ENCODE measurements around the gene CWC15.
"Not testable (repeated sequence)": the region's sequence is repeated elsewhere in the genome, so short reads cannot be mapped to it uniquely, and the experiment has no call there.

Gene CWC15

DNA sequence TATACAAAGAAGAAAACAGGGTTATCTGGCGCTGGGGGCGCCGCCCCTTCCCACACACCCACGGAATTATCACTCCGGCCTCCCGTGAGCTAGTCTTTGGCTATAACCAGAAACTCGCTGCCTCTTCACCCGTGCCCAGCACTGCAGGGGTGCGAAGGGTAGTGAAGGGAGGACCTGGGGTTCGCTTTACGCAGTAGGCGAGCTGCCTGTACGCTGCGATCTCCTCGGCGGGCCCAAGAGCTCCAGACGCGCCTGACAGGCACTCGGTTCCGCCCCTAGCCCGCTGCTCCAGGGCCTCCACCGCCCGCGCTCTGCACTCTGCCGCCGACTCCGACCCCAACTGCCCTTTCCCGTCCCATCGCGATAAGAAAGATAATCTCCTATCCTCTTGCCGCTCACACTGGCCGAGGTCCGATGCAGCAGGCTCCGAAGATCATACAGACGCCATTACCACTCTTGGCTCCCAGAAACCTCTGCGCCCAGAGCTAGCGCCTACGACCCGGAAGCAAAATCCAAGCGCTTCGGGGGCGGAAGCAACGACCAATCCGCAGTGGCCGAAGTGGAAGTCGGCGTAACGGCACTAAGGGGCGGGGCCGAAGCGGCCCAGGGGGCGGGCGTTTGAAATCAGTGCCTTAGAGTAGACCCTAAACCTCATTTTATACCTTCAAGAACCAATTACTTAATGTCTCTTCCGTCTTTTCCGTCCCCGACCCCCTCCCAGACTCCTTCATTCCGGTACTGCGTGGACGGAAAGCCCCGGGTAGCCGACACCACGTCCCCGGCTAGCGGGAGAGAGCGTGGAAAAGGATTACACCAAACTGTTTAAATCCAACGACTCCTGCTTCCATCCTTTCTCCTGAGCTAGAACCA, at the start of gene CWC15, which contains the start of gene KDM4D:
Gene CWC15, minus strand, starts transcription at position 458 of the 870 bp plus-strand sequence. CDS start 1,371 bp downstream, outside the sequence.
Gene KDM4D, plus strand, starts transcription at position 611 of the 870 bp plus-strand sequence. CDS start 23,664 bp downstream, outside the sequence.
- peak; percentile 82 for DNase-seq

DNA sequence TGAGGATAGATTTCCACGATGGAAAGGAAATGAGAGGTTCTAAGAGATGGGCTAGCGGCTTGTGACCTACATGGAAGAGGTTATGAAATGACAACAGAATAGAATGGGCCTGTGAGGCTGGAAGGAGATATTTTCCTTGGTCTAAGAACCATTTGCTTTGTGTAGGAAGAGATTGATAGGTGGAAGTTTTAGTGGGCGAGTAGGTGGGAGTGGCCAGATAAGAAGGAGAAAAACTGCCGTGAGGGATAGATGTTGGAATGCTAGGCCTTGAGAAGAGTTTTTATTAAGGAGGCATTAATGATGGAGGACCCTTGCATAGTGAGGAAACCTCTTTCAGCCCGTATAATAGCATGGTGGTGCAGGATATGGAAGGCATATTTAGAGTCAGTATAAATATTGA, 48.1 kb upstream of the CWC15 start:
- not testable (repeated sequence) for DNase-seq

- no peak for DNase-seq
Observed at GRCh38 chr11:95016139-95016538, 42.8 kb upstream of the CWC15 start.

DNA sequence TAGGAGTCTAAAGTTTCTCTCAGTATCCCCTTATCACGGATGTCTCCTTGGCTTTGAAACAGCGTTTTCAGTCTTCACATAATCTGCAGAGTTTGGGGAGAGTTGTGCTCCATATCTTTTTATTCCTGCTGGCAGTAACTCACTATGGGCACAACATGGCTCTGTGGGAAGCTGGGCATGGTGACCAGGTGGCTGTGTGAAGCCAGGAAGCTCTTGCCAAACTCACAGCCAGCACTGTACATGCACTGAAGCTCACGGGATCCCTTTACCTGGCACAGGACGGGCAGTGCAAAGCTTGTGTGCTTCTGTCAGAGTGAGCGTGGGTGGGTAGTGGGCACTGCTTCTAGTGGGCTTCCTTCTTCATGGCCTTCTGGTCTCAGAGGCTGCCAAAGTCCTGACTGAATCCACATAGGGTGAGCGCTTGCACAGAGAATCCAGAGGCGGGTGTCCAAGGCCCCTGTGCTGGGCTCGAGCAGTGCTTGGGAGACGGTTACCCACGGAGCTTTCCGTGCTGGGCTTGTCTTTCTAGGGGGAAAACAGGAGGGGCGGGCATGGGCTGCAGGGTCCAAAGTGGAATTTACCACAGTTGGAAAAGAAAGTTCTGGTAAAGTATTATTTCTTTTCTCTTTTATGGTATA, 40.9 kb upstream of the CWC15 start:
- no peak for DNase-seq

DNA sequence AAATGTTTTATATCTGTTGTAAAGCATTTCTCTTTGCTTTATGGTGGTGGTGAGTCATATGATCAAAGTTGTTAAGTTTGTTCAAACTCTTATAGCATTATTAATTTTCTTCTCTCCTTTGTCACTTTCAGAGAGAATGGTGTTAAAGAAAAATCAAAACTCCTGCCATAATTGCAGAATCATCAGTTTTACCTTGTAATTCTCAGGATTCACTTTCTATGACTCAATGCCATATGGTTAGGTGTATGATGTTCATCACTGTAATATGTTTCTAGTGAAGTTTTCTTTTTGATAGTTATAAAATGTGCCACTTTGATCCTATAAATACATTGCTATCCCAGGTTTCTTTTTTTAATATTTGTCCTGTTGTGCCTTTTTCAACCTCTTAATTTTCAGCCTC, 38.0 kb upstream of the CWC15 start:
- DNase-seq: no peak

DNA sequence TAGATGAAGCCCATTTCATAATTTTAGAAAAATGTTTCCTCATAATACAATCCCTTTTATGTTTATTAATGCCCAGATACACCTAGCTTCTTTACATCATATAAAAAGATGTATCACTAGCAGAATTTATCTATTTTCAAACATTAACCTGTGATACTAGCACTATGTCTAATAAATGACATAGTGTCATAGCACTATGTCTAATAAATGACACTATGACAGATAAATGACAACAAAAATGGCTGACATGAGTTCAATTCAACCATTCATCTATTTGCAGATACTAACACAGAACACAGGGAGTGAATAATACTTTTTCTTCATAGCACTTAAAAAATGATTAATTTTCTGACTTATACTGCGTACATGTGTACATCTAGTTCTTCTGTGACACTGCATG, 32.3 kb upstream of the CWC15 start:
- no peak for DNase-seq

DNA sequence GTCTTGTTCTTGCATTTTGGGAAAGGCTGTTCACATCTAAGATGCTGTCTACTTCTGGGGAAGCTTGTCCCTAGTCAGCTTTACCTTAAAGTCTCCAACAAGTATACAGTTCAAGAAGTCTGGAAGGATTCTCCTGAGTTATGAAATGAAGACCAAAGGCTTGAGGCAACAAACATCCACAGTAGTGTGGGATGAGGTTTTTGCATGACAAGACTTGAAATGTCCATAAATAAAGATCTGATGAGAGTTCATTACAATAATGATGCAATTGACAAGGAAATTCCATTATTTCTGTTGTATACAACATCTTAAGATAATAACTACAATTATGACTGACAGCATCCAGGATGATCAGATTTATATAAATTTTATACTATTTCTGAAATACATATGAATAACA, 30.4 kb upstream of the CWC15 start:
- no peak for DNase-seq

DNA sequence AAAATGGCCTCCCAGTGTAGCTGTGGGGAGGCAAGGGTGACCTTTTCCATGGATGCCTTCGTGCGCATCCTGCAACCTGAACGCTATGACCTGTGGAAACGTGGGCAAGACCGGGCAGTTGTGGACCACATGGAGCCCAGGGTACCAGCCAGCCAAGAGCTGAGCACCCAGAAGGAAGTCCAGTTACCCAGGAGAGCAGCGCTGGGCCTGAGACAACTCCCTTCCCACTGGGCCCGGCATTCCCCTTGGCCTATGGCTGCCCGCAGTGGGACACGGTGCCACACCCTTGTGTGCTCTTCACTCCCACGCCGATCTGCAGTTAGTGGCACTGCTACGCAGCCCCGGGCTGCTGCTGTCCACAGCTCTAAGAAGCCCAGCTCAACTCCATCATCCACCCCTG, 24.9 kb upstream of the CWC15 start:
- no peak for DNase-seq

DNA sequence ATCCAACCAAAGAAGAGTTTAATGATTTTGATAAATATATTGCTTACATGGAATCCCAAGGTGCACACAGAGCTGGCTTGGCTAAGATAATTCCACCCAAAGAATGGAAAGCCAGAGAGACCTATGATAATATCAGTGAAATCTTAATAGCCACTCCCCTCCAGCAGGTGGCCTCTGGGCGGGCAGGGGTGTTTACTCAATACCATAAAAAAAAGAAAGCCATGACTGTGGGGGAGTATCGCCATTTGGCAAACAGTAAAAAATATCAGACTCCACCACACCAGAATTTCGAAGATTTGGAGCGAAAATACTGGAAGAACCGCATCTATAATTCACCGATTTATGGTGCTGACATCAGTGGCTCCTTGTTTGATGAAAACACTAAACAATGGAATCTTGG, 24.1 kb upstream of the CWC15 start:
- DNase-seq: no peak

- no peak for DNase-seq
Observed at GRCh38 chr11:94993400-94993943, 20.1 kb upstream of the CWC15 start.

DNA sequence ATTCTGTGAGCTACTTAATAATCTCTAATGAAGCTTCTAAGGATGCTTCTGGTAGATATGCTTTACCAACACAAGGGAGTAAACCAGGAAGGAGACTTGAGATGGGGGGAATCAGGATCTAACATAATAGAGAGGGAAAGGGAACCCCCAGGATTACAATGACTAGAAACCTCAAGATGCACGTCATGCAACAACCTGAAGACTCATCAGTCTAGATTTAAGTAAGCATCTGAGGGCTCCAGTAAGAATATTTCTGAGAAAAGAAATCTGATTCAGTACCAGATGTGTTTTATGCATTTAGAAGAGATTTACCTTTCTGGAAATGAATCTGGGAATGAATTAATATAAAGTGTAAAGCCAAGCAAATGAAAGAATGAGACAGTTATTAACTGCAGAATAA, 15.4 kb upstream of the CWC15 start:
- DNase-seq: no peak

- DNase-seq: no peak
Observed at GRCh38 chr11:94987378-94987777, 14.0 kb upstream of the CWC15 start.

DNA sequence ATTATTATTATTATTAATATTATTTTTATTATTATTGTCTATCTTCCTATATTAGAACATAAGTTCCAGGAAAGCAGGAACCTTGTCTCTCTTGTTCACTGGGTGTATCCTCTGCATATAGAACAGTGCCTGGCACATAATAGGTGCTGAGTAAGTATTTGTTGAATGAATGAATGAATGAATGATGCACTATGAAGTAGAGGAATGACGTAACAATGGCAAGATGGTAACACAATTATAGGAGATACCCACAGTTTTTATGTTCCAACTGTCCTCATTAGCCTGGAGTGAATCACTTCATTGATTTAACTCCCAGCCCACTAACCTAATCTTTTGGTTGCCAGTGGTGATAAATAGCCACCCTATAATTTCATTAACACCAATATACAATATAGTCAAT, 2.2 kb upstream of the CWC15 start:
- no peak for DNase-seq

- DNase-seq: no peak
Observed at GRCh38 chr11:94974178-94974577, 822 bp upstream of the CWC15 start.

DNA sequence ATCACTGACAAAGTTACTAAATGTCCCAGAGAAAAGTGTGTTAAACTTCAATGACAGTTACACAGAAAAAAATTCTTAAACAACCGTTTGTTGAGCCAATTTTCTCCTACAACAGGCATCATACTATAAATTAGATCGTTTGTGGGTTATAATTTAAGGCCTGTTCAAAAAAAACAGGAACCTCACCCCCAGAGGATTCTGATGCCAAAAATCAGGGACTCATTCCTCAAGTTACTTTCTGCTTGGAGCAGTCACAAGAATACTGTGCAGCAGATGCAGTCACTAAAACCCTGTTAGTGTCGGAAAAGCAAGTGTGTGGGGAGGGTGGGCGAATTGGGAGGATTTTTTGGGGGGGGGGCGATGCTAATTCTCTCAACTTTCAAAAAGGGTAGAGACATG, 657 bp downstream of the CWC15 start:
- DNase-seq: no peak

DNA sequence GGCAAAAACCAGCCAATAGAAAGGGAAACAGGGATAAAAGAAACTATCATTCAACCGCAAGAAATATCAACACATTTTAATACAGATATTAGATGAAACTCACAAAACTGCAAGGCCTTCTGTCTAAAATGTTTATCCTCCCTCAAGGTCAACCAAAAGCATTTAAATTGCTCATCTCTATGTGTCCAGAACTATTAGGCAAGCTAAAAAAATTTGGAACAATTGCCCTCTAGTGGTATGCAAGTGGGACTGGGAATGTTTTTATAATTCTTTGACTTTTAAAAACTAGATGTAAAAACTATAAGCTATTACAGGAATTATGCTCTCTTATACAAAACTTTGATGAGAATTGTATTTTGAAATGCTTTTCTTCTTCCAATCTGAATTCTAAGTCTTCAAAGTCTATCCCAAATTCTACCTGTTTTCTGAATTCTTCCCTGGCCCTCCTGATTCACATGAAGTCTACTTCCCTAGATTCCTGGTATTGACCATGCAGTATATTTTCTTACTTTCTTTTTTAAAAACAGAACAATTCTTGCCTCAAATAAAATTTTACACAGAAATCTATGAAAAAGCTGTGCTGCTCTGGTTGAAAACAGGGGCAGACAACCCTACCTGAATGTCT, 4.9 kb downstream of the CWC15 start:
- no peak for DNase-seq

- DNase-seq: no peak
Observed at GRCh38 chr11:94964934-94965333, 8.4 kb downstream of the CWC15 start.

DNA sequence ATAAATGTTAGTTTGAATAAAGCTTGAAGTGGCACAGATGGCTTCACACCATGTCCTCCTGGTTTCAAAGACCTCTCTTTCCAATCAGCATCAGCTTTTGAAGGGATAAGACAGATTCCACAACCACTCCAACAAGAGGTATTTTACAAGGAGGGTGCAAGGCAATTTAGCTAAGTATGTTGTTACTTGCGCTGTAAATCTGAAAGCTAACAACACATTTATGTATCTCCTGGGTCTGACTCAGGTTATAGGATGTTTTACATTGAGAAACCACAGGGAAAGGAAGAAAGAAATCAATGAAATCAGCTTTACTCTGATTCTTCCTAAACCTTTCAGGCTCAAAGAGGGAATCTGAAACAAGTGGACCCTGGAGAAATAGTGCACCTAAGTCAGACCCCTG, 12.1 kb downstream of the CWC15 start:
- no peak for DNase-seq

DNA sequence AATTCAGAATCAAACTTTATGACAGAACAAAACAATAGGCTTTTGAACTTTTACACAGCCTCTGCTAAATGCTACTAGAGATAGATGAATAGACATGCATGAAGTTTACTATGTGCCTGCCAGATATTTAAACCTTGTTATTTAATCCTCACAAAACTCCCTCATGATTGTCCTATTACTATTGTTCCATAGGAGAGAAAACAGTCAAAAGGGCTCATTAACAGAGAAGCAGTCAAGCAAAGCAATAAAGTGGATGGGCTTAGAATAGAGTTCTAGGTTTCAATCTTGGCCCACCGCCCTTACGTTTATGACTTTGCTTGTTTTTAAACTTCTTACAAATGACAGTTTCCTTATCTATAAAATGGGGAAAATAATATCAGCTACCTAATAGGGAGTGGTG, 12.9 kb downstream of the CWC15 start:
- DNase-seq: no peak

DNA sequence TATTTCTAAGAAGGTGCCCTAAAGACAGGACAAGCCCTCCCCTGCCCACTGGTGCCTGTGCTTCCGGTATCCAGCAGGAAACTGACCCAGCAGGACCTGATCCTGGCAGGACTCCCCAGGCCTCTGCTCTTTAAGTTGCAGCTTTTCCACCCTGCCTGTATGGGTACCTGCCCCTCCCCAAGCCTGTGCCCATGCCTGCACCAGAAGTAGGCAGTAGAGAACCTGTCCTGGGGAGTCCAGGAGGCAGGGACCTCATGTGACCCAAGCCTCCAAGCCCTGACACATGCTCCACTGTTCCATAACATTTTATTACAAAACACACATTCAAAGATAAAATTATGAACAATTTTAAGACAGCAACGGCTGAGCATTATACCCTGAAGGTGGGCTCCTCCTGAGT, 14.2 kb downstream of the CWC15 start:
- DNase-seq: no peak

DNA sequence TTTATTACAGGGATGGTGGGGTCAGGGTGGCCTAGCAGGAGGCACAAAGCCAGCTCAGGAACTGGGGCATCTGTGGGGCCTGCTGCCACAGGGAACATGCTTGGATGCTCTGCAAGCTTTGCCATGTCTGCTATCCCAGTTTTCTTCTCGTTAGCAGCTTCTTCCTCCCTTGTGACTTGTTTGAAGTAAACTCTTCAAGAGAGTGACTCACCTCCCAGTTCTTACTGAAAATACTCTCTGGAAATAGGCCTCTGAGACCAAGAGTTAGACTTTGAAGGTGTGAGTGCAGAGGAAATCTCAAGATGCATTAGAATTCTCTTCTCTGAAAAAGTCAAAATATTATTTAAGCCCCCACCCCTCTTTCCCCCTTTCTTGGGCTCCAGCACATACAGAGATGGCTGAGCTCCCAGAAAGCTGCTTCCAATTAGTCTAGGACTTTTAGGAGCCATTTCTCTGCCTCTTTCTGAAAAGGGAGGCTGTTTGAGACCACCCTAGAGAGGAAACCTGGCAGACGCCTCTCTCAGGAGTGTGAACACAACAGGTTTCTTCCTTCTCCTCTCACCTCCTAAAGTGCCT, 15.1 kb downstream of the CWC15 start:
- no peak for DNase-seq

DNA sequence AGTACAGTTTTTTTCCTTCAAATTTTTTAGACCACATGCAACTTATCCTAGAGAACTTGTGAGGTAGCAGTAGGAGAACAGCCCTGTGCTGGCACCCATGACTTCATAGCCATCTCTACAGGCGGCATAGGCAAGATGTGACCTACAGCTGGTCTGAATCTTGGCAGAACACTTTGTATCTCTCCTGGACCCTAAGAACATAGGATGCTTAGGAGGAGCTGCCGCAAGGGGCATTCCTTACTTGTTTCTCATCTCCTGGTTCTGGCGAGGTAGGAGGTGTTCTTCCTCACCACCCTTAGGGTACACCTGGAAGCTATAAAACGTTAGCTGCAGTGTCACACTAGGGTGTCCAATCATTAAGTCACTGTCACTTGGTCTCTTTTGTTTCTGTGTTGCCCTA, 16.4 kb downstream of the CWC15 start:
- no peak for DNase-seq

GRCh38 chr11:94954753-94955152, 18.6 kb downstream of the CWC15 start:
- DNase-seq: no peak
